NCI-H510A (cell line): ENCODE data around the gene C19orf25.

ENCODE experiments used
- DNase-seq: peaks from one replicate; lab custom pipeline; 2025; lab: John Stamatoyannopoulos, UW

The C19orf25 gene

DNA sequence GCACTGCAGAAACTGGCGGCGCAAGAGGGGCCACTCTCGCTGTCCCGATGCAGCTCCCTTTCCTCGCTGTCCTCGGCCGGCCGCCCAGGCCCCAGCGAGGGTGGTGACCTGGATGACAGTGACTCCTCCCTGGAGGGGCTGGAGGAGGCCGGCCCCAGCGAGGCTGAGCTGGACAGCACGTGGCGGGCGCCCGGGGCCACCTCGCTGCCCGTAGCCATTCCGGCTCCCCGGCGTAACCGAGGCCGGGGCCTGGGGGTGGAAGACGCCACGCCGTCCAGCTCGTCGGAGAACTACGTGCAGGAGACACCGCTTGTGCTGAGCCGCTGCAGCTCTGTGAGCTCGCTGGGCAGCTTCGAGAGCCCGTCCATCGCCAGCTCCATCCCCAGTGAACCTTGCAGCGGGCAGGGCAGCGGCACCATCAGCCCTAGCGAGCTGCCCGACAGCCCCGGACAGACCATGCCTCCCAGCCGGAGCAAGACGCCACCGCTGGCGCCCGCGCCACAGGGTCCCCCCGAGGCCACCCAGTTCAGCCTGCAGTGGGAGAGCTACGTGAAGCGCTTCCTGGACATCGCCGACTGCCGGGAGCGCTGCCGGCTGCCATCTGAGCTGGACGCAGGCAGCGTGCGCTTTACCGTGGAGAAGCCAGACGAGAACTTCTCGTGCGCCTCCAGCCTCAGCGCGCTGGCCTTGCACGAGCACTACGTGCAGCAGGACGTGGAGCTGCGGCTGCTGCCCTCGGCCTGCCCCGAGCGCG is 12.4 kb downstream of the C19orf25 start:
- no peak for DNase-seq

DNA sequence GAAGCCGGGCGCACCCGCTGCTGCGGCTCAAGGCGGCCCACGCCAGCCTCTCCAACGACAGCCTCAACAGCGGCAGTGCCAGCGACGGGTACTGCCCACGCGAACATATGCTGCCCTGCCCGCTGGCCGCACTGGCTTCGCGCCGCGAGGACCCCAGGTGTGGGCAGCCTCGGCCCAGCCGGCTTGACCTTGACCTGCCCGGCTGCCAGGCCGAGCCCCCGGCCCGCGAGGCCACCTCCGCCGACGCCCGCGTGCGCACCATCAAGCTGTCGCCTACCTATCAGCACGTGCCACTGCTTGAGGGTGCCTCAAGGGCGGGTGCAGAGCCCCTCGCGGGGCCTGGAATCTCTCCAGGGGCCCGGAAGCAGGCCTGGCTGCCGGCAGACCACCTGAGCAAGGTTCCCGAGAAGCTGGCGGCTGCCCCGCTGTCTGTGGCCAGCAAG is 13.0 kb downstream of the C19orf25 start:
- DNase-seq, result no peak

DNA sequence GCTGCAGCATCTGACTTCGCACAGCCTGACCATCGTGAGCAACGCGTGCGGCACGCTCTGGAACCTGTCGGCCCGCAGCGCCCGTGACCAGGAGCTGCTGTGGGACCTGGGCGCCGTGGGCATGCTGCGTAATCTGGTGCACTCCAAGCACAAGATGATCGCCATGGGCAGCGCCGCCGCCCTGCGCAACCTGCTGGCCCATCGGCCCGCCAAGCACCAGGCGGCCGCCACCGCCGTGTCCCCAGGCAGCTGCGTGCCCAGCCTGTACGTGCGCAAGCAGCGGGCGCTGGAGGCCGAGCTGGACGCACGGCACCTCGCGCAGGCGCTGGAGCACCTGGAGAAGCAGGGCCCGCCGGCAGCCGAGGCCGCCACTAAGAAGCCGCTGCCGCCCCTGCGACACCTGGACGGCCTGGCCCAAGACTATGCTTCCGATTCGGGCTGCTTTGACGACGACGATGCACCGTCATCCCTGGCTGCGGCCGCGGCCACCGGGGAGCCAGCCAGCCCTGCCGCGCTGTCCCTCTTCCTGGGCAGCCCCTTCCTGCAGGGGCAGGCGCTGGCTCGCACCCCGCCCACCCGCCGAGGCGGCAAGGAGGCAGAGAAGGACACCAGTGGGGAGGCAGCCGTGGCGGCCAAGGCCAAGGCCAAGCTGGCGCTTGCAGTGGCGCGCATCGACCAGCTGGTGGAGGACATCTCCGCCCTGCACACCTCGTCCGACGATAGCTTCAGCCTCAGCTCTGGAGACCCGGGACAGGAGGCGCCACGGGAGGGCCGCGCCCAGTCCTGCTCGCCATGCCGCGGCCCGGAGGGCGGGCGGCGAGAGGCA is 13.6 kb downstream of the C19orf25 start:
- DNase-seq, result no peak

DNA sequence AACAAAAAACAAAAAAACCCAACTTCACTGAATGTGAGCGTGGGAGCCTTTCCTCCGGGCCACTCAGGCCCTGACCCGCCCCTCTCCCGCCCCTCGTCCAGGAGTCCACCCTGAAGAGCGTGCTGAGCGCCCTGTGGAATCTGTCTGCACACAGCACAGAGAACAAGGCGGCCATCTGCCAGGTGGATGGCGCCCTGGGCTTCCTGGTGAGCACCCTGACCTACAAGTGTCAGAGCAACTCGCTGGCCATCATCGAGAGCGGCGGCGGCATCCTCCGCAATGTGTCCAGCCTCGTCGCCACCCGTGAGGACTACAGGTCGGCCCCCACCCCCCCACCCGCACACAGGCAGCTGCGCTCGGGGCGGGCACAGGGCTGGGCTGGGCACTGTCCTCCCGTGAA is 17.2 kb downstream of the C19orf25 start:
- DNase-seq, result no peak

DNA sequence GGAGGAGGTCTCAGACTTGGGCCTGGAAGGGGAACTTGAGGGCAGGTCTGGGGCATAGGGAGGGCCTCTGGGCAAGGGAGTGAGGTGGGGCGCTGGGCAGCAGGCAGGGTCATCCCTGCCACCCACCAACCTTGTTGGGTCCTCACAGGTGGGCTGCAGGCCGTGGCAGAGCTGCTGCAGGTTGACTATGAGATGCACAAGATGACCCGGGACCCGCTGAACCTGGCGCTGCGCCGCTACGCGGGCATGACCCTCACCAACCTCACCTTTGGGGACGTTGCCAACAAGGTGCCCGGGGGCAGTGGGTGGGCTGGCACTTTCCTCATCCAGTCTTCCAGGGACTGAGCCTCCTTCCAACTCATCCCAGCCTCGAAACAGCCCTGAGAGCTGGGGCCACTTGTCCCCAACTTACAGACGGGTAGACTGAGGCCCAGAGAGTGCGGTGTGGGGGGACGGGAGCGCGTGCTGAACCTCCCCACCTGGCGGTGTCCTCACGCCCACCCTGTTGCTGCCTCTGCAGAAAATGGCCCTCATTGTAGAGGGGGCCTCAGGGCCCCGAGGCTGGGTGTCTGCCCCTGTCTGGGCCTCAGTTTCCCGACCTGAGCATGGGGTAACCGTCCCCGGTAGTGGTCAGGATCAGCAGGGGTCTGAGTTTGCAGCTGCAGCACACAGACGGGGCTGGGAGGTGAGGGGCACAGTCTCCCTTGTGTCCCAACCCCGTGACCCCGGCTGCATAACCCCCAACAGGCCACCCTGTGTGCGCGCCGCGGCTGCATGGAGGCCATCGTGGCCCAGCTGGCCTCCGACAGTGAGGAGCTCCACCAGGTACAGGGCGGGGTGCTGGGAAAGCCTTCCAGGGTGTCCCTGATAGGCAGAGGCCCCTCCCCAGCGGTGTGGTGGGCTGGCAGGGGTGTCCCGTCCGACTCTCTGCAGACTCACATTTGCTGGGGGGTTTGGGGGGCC is 18.7 kb downstream of the C19orf25 start:
- DNase-seq, result no peak

DNA sequence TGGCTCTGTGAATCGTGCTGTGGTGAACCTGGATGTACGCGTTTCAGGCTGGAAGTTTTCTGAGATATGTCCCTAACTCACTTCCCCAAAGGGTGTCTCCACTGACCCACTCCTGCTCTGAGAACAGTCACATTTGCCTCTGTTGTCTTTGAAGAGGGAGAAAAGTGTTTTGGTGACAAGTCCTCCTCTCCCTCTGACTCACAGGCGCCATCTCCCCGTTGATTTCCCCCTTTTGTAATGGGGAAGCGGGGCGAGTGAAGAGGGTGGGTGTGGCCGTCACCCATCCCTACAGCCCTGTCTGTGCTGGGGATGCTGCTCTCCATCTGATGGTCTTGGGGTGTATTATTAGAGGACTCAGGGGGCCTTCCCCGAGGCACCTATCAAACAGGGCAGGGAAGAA is 19.5 kb downstream of the C19orf25 start:
- DNase-seq, result no peak

DNA sequence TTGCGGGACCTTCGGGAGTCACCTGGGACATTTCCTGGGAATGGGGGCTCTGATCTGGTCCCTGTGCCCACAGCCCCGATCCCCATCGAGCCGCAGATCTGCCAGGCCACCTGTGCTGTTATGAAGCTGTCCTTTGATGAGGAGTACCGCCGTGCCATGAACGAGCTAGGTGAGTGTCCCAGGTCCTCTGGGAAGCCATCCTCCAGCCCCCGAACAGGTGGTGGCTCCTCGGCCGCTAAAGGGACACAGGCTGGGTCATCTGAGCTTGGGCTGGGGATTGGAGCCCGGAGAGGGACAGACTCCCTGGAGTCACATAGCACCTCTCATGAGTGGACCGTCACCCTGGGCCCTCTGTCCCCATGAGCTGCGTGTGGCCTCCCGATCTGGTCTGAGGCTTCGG is 21.1 kb downstream of the C19orf25 start:
- no peak for DNase-seq

DNA sequence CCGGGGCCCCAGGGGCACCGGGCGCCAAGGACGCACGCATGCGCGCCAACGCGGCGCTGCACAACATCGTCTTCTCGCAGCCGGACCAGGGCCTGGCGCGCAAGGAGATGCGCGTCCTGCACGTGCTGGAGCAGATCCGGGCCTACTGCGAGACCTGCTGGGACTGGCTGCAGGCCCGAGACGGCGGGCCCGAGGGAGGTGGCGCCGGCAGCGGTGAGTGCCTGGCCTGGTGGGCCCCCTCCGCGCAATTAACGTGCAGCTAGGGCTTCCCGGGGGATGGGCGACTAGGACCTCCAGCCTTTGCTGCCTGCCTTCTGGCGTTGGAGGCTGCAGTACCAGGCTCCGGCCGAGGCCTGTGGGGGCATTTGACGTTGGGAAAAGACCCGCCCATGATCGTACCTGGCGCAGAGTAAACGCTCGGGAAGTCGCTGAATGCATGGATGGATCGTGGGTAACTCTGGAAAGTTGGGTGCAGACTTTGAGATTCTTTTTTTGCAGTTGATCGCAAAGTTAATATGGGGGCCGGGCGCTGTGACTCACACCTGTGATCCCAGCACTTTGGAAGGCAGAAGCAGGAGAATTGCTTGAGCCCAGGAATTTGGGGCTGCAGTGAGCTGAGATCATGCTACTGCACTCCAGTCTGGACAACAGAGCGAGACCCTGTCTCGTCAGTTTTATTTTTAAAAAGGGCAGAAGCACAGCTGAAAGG is 21.8 kb downstream of the C19orf25 start:
- DNase-seq, result no peak

DNA sequence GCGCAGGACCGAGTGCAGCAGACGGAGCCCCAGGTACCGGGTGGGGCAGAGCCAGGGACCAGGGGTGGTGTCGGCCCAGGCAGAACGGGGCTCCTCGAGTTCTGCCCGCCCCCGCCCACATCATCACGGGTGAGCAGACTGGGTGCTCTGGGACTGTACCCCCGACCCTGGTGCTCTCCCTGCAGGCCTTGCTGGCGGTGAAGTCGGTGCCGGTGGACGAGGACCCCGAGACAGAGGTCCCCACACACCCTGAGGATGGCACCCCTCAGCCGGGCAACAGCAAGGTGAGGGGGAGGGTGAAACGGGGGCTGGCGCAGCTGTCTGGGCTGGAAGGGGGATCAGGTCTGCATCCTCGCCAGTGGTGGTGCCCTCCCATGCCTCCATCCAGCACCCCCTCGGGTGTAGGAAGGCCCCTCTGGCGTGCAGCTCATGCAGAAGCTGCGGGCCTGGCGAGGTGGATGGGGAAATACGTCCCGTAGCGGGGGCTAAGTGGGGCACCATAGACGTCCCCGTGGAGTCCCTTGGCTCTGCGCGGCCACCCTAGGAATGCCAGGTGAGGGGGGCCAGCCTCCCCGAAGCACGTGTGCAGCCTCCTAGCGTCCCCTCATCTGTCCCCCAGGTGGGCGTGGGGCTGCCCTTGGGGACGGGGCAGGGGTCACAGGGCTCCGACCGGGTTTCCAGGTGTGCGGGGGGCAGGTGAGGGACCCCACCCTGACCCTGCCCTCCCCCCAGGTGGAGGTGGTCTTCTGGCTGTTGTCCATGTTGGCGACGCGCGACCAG is 22.7 kb downstream of the C19orf25 start:
- no peak for DNase-seq

DNA sequence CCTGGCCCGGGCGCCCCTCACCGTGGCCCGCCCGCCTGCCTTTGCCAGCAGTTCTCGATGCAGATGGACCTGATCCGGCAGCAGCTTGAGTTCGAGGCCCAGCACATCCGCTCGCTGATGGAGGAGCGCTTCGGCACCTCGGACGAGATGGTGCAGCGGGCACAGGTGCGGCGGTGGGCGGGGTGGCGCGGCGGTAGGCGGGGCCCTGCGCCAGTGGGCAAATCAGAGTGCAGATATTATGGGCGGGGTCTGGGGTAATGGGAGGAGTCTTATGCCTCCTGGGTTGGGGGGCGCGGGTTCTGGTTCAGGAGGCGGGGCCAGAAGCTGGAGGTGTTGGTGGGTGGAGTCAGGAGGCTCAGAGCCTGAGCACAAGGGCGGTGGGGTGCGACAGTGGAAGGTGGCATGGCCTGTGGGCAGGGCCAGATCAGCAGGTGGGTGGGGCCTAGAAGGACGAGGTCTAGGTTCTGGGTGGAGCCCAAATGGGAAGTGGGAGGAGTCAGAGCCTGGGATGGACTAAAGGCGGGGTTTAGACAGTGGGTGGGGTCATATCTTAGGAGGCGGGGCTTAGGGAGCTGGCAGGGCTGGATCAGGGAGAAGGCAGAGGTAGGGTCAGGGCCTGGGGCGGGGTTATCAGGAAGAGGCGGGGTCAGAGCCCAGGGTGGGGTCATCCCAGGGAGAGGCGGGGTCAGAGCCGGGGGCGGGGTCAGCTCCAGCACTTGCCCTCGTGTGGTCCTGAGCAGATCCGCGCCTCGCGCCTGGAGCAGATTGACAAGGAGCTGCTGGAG is 23.5 kb downstream of the C19orf25 start:
- no peak for DNase-seq

DNA sequence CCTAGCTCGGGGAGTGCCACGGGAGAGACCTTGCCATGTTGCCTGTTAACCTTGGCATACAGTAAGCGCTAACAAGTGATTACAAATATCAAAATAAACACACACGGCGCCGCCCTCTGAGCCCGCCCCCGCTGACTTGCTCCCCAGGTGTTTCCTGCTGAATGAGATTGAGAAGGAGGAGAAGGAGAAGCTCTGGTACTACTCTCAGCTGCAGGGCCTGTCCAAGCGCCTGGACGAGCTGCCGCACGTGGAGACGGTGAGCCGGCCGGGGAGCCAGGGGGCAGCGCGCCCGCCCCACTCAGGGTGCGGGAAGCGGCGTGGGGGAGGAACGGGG is 24.0 kb downstream of the C19orf25 start:
- DNase-seq, result no peak

DNA sequence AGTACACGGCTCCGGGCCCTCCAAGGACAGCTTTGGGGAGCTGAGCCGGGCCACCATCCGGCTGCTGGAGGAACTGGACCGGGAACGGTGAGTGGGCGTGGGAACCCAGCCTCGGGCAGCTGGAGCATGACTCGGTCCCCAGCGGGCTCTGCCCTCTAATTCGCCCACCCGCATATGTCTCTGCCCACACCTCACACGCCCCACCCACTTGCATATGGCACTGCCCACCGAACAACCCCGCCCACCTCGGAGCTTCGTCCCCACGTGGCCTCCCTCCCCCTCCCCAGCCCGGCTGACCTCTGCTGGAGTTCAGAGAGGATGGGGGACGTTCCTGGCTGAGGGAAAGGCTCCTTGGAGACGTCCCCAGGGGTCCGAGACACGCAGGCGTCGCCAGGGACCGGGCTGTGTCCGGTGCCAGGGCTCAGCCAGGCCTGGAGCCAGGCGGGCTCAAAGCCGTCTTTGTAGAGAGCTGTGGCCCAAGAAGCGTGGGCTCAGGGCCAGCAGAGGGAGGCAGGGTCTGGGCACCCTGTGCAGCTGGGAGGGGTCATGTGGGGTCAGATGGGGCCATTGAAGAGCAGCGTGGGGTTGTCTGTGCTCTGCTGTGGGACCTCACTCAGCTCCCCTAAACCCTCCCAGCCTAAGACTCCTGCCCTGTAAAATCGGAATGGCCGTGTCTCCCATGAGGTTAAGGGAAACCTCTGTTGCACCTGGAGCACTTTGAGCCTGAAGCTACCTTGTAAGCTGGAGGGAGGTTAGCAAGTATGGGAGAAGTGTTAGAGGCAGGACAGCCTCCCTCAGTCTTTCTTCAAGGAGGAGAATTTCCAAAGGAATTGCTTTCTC is 25.3 kb downstream of the C19orf25 start:
- no peak for DNase-seq

DNA sequence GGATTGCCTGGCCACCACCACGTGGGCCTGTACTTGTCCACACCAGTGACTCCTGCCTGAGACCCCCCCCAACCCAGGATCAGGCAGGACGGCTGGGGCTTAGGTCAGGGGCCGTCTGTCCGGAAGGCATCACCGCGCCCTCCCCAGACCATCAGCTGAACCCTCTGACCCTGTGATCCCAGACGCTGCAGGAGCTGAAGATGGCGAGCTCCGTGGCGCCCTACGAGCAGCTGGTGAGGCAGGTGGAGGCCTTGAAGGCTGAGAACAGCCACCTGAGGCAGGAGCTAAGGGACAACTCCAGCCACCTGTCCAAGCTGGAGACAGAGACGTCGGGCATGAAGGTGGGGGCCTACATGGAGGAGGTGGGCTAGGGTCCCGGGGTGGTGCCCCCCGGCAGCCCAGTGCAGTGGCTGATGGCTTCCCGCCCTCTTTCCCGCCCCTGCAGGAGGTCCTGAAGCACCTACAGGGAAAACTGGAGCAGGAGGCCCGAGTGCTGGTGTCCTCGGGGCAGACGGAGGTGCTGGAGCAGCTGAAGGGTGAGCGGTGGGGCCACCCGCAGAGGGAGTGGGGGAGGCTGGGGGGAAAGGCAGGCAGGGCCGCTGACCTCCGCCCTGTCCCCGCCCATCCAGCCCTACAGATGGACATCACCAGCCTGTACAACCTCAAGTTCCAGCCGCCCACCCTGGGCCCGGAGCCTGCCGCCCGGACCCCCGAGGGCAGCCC is 26.1 kb downstream of the C19orf25 start:
- no peak for DNase-seq

DNA sequence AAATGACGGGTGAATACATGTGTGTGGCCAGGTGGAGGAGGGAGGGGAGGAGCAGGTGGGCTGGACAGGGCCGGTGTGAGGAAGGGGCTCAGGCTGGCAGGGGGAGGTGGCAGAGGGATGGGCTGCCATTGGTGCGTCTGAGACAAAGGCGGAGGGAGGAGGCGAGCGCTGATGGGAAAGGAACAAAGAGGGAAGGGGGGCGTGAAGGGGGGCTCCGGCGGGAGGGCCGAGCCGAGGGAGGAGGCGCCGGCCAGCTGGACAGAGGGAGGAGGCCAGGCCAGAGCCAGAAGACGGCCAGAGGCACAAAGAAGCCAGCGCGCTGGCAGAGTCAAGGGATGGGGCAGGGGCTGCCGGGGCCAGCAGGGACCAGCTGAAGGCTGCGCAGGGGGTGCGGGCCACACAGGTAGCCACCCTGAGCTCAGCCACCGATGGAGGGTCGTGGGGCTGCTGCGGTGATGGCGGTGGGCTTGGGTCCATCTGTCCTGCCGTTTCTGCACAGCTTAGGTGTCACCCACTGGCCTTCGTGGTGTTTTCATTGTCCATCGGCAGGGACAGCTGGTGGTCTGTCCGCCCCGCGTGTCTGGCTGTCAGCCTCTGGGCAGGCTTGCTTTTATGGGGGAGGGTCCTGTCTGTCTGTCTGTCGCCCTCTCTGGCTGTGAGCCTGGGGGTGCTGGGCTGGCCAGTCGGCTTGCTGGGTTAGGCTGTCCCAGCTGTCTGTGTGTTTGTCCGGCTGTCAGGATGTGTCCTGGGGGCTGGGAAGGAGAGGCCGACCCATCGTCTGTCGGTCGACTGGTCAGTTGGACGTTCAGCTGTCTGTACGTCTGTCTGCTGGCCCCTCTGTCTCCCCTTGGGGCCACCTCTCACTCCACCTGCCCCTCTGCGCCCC is 26.9 kb downstream of the C19orf25 start:
- DNase-seq, result no peak

DNA sequence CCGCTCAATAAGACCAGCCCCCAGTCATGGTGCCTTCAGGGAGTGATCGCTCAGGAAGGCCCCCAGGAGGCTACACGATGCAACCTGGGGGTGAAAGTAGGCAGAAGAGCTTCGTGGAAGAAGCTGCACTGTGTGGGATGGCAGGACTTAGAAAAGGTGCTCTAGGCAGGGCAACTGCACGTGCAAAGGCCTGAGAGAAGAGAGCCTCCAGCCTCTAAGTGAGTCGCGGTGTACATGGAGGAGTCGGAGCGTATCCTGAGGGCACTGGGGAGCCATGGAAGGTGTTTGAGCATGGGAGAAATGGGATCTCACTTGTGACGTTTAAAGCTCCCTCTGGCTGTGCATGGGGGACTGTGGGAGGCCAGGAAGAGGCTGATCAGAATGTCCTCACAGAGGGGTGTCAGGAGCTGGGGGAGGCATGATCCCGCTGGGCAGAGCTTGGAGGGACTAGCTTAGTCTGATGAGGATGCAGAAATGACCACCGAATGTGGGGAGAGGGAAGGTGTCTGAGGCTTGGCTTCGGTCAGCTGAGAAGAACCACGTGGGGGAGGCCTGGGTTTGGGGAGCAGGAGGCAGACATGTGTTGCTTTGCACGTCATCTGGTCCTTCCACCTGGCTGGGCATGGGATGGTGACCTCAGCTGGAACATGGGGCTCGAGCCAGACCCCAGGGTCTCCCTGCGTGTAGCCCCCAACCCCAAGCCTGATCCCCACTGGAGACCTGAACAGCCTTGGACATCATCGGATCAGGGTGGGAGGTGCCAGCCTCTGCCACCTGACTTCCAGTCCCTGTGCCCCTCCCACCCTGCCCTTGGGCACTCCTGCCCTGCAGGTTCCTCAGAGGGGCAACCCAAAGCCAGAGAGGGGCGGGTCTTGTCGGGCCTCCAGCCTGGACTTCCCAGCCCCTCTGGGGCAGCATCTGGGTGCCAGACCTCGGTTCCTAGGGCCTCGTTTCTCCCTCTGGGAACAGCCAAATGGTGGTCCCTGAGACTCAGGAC is 28.0 kb downstream of the C19orf25 start:
- no peak for DNase-seq
